ENCODE measurements around the gene SYNDIG1. TPM values are rescaled to one million over a fixed set of nuclear protein-coding genes. Genes with fewer than 3 reads are reported as not detected.

The SYNDIG1 gene
- total RNA-seq, 1 donor = not detected

- TF ChIP-seq, protein P1, sequence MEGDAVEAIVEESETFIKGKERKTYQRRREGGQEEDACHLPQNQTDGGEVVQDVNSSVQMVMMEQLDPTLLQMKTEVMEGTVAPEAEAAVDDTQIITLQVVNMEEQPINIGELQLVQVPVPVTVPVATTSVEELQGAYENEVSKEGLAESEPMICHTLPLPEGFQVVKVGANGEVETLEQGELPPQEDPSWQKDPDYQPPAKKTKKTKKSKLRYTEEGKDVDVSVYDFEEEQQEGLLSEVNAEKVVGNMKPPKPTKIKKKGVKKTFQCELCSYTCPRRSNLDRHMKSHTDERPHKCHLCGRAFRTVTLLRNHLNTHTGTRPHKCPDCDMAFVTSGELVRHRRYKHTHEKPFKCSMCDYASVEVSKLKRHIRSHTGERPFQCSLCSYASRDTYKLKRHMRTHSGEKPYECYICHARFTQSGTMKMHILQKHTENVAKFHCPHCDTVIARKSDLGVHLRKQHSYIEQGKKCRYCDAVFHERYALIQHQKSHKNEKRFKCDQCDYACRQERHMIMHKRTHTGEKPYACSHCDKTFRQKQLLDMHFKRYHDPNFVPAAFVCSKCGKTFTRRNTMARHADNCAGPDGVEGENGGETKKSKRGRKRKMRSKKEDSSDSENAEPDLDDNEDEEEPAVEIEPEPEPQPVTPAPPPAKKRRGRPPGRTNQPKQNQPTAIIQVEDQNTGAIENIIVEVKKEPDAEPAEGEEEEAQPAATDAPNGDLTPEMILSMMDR (IDR thresholded peaks at IDR 0.05; ENCODE audit: insufficient read depth, low read depth, low read length) = no peak
- DNase-seq (ENCODE audit: low read depth) = no peak
- H3K4me3 ChIP-seq (ENCODE audit: low read depth, low read length) = no peak overlapping the region
Measured at GRCh38 chr20:24487240-24487639, 17.8 kb downstream of the SYNDIG1 start.

- no peak overlapping the region for H3K4me3 ChIP-seq (ENCODE audit: low read depth, low read length)
- TF ChIP-seq, protein P1 (IDR thresholded peaks at IDR 0.05; ENCODE audit: insufficient read depth, low read depth, low read length) = no peak
- no peak for DNase-seq (ENCODE audit: low read depth)
Measured at GRCh38 chr20:24487648-24488047, 18.2 kb downstream of the SYNDIG1 start.

GRCh38 chr20:24488064-24488799 lies 18.8 kb downstream of the SYNDIG1 start:
- H3K4me3 ChIP-seq (ENCODE audit: low read depth, low read length) = no peak overlapping the region
- TF ChIP-seq, protein P1 (IDR thresholded peaks at IDR 0.05; ENCODE audit: insufficient read depth, low read depth, low read length) = no peak
- DNase-seq (ENCODE audit: low read depth) = no peak

DNA sequence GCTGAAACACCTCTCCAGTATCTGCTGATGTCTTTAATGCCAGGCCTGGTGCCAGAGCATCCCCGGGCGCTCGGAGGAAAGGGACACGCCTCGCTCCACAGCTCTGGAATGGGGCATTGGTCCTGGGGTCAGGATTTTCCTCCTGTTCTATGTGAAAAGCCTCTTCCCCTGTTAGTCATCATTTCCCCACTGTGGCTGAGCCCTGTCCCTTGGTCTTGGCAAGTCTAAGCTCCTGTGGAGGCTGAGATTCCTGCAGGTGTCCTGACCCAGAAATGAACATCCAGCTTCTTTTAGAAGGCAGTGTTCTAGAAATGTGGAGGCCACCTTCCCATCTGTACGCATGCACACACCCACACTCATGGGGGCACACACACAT lies 19.4 kb downstream of the SYNDIG1 start:
- TF ChIP-seq, protein P1 (IDR thresholded peaks at IDR 0.05; ENCODE audit: insufficient read depth, low read depth, low read length) = no peak
- H3K4me3 ChIP-seq (ENCODE audit: low read depth, low read length) = no peak overlapping the region
- DNase-seq (ENCODE audit: low read depth) = no peak

DNA sequence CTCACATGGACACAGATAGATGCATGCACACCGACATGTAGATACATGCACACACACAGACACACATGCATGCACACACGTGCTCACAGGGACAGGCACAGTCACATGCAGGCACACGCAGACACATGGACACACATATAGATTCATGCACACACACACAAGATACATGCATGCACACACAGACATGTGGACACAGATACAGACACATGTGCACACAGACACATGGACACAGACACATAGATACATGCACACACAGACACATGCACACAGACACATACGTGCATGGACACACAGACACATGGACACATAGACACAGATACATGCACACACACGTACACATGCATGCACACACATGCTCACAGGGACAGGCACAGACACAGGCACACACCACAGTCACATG lies 19.8 kb downstream of the SYNDIG1 start:
- H3K4me3 ChIP-seq (ENCODE audit: low read depth, low read length) = no peak overlapping the region
- no peak for DNase-seq (ENCODE audit: low read depth)
- TF ChIP-seq, protein P1 (IDR thresholded peaks at IDR 0.05; ENCODE audit: insufficient read depth, low read depth, low read length) = no peak

GRCh38 chr20:24489631-24490260 lies 20.3 kb downstream of the SYNDIG1 start:
- no peak overlapping the region for H3K4me3 ChIP-seq (ENCODE audit: low read depth, low read length)
- TF ChIP-seq, protein P1 (IDR thresholded peaks at IDR 0.05; ENCODE audit: insufficient read depth, low read depth, low read length) = no peak
- DNase-seq (ENCODE audit: low read depth) = no peak

Measured in fibroblast of villous mesenchyme (primary cell).